Measurements from ENCODE around the gene DEGS2. TPM values are rescaled to one million over a fixed set of nuclear protein-coding genes. Genes with fewer than 3 reads are reported as not detected.

Gene DEGS2
- total and polyA plus RNA-seq, 2 donors (not counting 1 experiment from before 2014, with no cell fraction given): 0.82 to 6.4 TPM

DNA sequence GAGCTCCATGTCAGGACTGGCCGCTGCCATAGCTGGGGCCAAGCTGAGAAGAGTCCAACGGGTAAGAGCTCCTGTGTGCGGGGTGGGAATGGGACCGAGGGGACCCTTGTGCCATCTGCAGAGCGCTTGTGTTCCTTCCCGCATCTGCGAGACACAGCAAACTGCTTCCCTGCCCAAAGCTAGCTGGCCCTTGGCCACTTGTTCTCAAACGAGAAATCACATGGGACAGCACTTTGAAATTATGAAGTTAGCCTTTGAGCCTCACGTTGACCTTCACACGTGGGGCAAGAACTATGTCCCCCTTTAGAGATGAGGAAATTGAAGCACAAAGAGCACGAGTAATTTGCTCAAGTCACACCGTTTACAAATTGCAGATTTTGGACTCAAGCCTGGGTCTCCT lies 30.8 kb downstream of the DEGS2 start:
- H3K9me3 ChIP-seq (ENCODE audit: control extremely low read depth in 1 of 3, control insufficient read depth in 2 of 3, insufficient read depth in 1 of 3, low read length in 2 of 3): no peaks in the 10 kb centered on the region
- Mint-ChIP-seq H3K4me1 (no peaks in the 10 kb centered on the region), H3K27ac (no peak overlapping the region), H3K4me3 (no peak overlapping the region), H3K27me3 (no peaks in the 10 kb centered on the region), H3K9me3 (ENCODE audit: insufficient read depth) (no peaks in the 10 kb centered on the region)
- no peak overlapping the region for H3K9ac ChIP-seq (ENCODE audit: low read length)
- H4K20me1 ChIP-seq (ENCODE audit: control insufficient read depth, insufficient read depth, low read length, poor library complexity, severe bottlenecking): peaks cover 81% of the 10 kb centered on the region
- intact Hi-C loops (cut with micrococcal nuclease): no loop called here
- no peak overlapping the region for H3K4me3 ChIP-seq (ENCODE audit: control extremely low read depth in 1 of 5, extremely low read depth in 1 of 5, insufficient read depth in 1 of 5, low read depth in 2 of 5, low read length in 4 of 5)
- no peak overlapping the region for H3K4me2 ChIP-seq (replicated peaks; ENCODE audit: low read depth, low read length, poor library complexity, severe bottlenecking)
- no peak for ATAC-seq (ENCODE audit: low read depth)
- 95% methylated on average over 12 of the region's 12 CpGs for WGBS (ENCODE audit: insufficient coverage)
- H3K79me2 ChIP-seq (ENCODE audit: control insufficient read depth, insufficient read depth, low read length): peaks cover 49% of the 10 kb centered on the region
- DNase-seq: no peak
- H2AFZ ChIP-seq (ENCODE audit: insufficient read depth, low read depth, low read length, poor library complexity, severe bottlenecking): no peak overlapping the region
- H3K4me1 ChIP-seq (ENCODE audit: control insufficient read depth in 2 of 2, insufficient read depth in 2 of 2, low read length in 2 of 2): no peaks in the 10 kb centered on the region
- H3K27me3 ChIP-seq (replicated peaks in 1 of 4; ENCODE audit: control extremely low read depth in 1 of 4, control insufficient read depth in 3 of 4, insufficient read depth in 4 of 4, low read length in 3 of 4): no peaks in the 10 kb centered on the region
- H3K36me3 ChIP-seq (replicated peaks in 1 of 2; ENCODE audit: control extremely low read depth in 1 of 2, control insufficient read depth in 1 of 2, extremely low read depth in 1 of 2, insufficient read depth in 2 of 2, low read length in 1 of 2): peaks cover 0 to 97% of the 10 kb centered on the region in 2 experiments
- no peak overlapping the region for H3K27ac ChIP-seq (ENCODE audit: low read length in 2 of 2)
- POLR2A ChIA-PET: no interaction called here
- CTCF ChIA-PET: interaction anchor here (0.6 kb wide), 1 partner anchor 56 kb away, joined by 6 read pairs; no protein-coding TSS in a partner anchor
- TF ChIP-seq, protein P1, sequence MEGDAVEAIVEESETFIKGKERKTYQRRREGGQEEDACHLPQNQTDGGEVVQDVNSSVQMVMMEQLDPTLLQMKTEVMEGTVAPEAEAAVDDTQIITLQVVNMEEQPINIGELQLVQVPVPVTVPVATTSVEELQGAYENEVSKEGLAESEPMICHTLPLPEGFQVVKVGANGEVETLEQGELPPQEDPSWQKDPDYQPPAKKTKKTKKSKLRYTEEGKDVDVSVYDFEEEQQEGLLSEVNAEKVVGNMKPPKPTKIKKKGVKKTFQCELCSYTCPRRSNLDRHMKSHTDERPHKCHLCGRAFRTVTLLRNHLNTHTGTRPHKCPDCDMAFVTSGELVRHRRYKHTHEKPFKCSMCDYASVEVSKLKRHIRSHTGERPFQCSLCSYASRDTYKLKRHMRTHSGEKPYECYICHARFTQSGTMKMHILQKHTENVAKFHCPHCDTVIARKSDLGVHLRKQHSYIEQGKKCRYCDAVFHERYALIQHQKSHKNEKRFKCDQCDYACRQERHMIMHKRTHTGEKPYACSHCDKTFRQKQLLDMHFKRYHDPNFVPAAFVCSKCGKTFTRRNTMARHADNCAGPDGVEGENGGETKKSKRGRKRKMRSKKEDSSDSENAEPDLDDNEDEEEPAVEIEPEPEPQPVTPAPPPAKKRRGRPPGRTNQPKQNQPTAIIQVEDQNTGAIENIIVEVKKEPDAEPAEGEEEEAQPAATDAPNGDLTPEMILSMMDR (IDR thresholded peaks at IDR 0.05): no peak
- no peak for TF ChIP-seq EZH2 (IDR thresholded peaks at IDR 0.05; ENCODE audit: borderline replicate concordance, insufficient read depth, low read depth, low read length, poor library complexity, severe bottlenecking)

DNA sequence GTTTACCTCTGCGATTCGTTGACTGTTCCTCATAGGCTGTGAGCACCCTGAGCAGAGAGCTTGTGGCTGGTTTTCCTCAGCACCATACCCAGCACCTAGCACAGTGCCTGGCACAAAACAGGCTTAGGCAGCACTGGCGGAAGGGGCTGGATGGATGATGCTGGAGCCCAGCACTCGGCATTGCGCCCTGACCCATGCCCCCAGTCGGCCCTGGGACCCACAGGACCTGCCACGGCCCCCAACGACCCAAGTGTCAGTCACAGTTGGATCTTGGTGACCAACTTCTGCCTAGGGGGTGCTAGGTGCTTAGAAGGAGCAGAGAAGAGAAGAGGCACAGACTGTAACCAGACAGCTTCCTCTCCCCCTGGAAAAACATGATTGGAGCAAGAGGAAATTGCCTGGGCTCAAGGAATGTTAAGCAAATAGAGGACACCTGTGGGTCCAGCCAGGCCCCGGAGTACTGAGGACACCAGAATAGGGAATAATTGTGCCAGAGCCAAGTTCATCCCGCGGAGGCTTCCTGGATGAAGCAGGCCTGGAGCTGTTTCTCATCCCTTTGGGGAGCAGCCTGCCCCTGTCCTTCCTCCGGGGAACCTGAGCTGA lies 31.5 kb downstream of the DEGS2 start:
- no peak overlapping the region for H3K27ac ChIP-seq (ENCODE audit: low read length in 2 of 2)
- WGBS (ENCODE audit: insufficient coverage): 99% methylated on average over 12 of the region's 12 CpGs
- no peaks in the 10 kb centered on the region for H3K4me1 ChIP-seq (ENCODE audit: control insufficient read depth in 2 of 2, insufficient read depth in 2 of 2, low read length in 2 of 2)
- H3K4me2 ChIP-seq (replicated peaks; ENCODE audit: low read depth, low read length, poor library complexity, severe bottlenecking): no peak overlapping the region
- H3K4me1 Mint-ChIP-seq: no peaks in the 10 kb centered on the region
- H3K27me3 Mint-ChIP-seq: no peaks in the 10 kb centered on the region
- H3K27me3 ChIP-seq (replicated peaks in 1 of 4; ENCODE audit: control extremely low read depth in 1 of 4, control insufficient read depth in 3 of 4, insufficient read depth in 4 of 4, low read length in 3 of 4): no peaks in the 10 kb centered on the region
- H3K27ac Mint-ChIP-seq: no peak overlapping the region
- peaks cover 84% of the 10 kb centered on the region for H4K20me1 ChIP-seq (ENCODE audit: control insufficient read depth, insufficient read depth, low read length, poor library complexity, severe bottlenecking)
- no peak overlapping the region for H3K9ac ChIP-seq (ENCODE audit: low read length)
- peaks cover 51% of the 10 kb centered on the region for H3K79me2 ChIP-seq (ENCODE audit: control insufficient read depth, insufficient read depth, low read length)
- CTCF ChIA-PET: interaction anchor here (0.6 kb wide), 1 partner anchor 68 kb away, joined by 3 read pairs; no protein-coding TSS in a partner anchor
- no peaks in the 10 kb centered on the region for H3K9me3 Mint-ChIP-seq (ENCODE audit: insufficient read depth)
- H3K9me3 ChIP-seq (ENCODE audit: control extremely low read depth in 1 of 3, control insufficient read depth in 2 of 3, insufficient read depth in 1 of 3, low read length in 2 of 3): no peaks in the 10 kb centered on the region
- POLR2A ChIA-PET: no interaction called here
- no peak overlapping the region for H2AFZ ChIP-seq (ENCODE audit: insufficient read depth, low read depth, low read length, poor library complexity, severe bottlenecking)
- no peak for ATAC-seq (ENCODE audit: low read depth)
- H3K36me3 ChIP-seq (replicated peaks in 1 of 2; ENCODE audit: control extremely low read depth in 1 of 2, control insufficient read depth in 1 of 2, extremely low read depth in 1 of 2, insufficient read depth in 2 of 2, low read length in 1 of 2): peaks cover 0 to 95% of the 10 kb centered on the region in 2 experiments
- DNase-seq: no peak
- no peak for TF ChIP-seq EZH2 (IDR thresholded peaks at IDR 0.05; ENCODE audit: borderline replicate concordance, insufficient read depth, low read depth, low read length, poor library complexity, severe bottlenecking)
- TF ChIP-seq, protein P1 (IDR thresholded peaks at IDR 0.05): no peak
- H3K4me3 ChIP-seq (ENCODE audit: control extremely low read depth in 1 of 5, extremely low read depth in 1 of 5, insufficient read depth in 1 of 5, low read depth in 2 of 5, low read length in 4 of 5): no peak overlapping the region
- no peak overlapping the region for H3K4me3 Mint-ChIP-seq
- intact Hi-C loops (cut with micrococcal nuclease): no loop called here

Measured in B cell (primary cell).